Psoas muscle (tissue), 8 donors: ENCODE data around the gene FCMR. TPM values are rescaled to one million over a fixed set of nuclear protein-coding genes. Genes with fewer than 3 reads are reported as not detected.

ENCODE experiments used
- ATAC-seq, 4 donors: fragments of 200-7000 bp; cut with Tn5 transposase; one replicate each; pipeline ENCODE4 v1.9.1; 2020; ENCODE audit warnings: moderate library complexity in 3 of 4, mild to moderate bottlenecking in 2 of 4
- DNase-seq, 2 donors: peaks; one replicate each; pipeline ENCODE4 v3.0.0-alpha.2; 2020
- H3K27ac ChIP-seq: fragments of 200-600 bp; one replicate; pipeline ENCODE4 v1.8.0; 2022
- H3K27me3 ChIP-seq, 3 donors: fragments of 200-600 bp in 1 of 3; one replicate each; pipeline versions ENCODE4 v1.6.1 to v1.8.0; 2013 to 2022; ENCODE audit warnings: low read length in 2 of 3, mild to moderate bottlenecking in 2 of 3, moderate library complexity in 1 of 3; ENCODE audit not compliant: insufficient read depth in 3 of 3
- H3K36me3 ChIP-seq, 2 donors: fragments of 200-600 bp in 1 of 2; one replicate each; pipeline versions ENCODE4 v1.6.1 to v1.8.0; 2013 to 2022; ENCODE audit warnings: low read depth in 1 of 2, mild to moderate bottlenecking in 1 of 2, moderate library complexity in 1 of 2; ENCODE audit not compliant: insufficient read depth in 1 of 2
- H3K4me1 ChIP-seq: fragments of 200-600 bp; one replicate; pipeline ENCODE4 v1.8.0; 2022
- H3K4me3 ChIP-seq: fragments of 200-600 bp; one replicate; pipeline ENCODE4 v1.8.0; 2022; ENCODE audit warnings: mild to moderate bottlenecking
- H3K9me3 ChIP-seq: fragments of 200-600 bp; one replicate; pipeline ENCODE4 v1.8.0; 2022
- CTCF ChIP-seq: fragments of 200-600 bp; IDR thresholded peaks from one replicate; pipeline ENCODE4 v1.8.0; 2022; ENCODE audit warnings: antibody characterized with exemption
- WGBS, 3 donors: extraction: QIAGEN DNeasy Blood & Tissue Kit; methylation state at CpG; one replicate each; pipeline versions ENCODE4 v1.1.6 to v1.1.7; 2013; 5-methylcytosine and 5-hydroxymethylcytosine counted together
- intact Hi-C, 2 donors: fragments of 100-400 bp; cut with DNase I; formaldehyde crosslinking; loops; one replicate each; pipeline versions ENCODE4 v1.11.0 to v1.14.2; 2022
- polyA plus RNA-seq, 3 donors: library from polyadenylated mRNA; stranded (reverse); fragments of 200-250 nt; gene quantifications; one replicate each; pipeline ENCODE4 v1.2.3, GENCODE V29; 2013
- total RNA-seq, 4 donors: library from RNA; stranded (reverse); fragmentation: NEBNext Ultra II Directional in 2 of 4; extraction: Animal tissue kit (Norgen Biotek cat#: 25700) in 2 of 4; gene quantifications; one replicate each; pipeline versions ENCODE4 v1.2.1 to v1.2.4, GENCODE V29; 2021 to 2023
- donor health status: healthy with polysubstance abuse.
- donor health status: DM: no; HTN: no; CAD: no; lungs with moderate emphysema.
- donor health status: Bipolar disorder and iron deficiency.
- donor health status: healthy.
- donor health status: DM: yes; HTN: yes; CAD: no.
- donor health status: DM: no; HTN: no; CAD: no.
- donor health status: DM: no; HTN: no; CAD: no.
- donor health status: DM: yes; HTN: yes; CAD: no.

The FCMR gene
- total and polyA plus RNA-seq, 7 donors, result 1.0 to 29.5 (median 4.4) TPM

GRCh38 chr1:206875752-206876377 lies 45.9 kb downstream of the FCMR start:
- H3K4me3 ChIP-seq, result no peak overlapping the region
- no peaks in the 10 kb centered on the region for H3K27me3 ChIP-seq
- TF ChIP-seq CTCF, result no peak
- no peaks in the 10 kb centered on the region for H3K4me1 ChIP-seq
- DNase-seq (no peak), ATAC-seq (no peak)
- intact Hi-C loops, result no loop called here
- H3K9me3 ChIP-seq, result peaks cover 9% of the 10 kb centered on the region
- H3K27ac ChIP-seq, result no peak overlapping the region
- no peaks in the 10 kb centered on the region for H3K36me3 ChIP-seq
- 69 to 77% (median 71%) methylated on average over 3 of the region's 3 CpGs for WGBS, 3 donors

GRCh38 chr1:206873603-206874188 lies 48.0 kb downstream of the FCMR start:
- no peak for DNase-seq
- H3K27me3 ChIP-seq, result no peaks in the 10 kb centered on the region
- no peak overlapping the region for H3K4me3 ChIP-seq
- no peak for ATAC-seq
- intact Hi-C loops, result no loop called here
- TF ChIP-seq CTCF, result no peak
- WGBS, 3 donors, result 71 to 79% (median 77%) methylated on average over 3 of the region's 3 CpGs
- H3K9me3 ChIP-seq, result peaks cover 7% of the 10 kb centered on the region
- no peak overlapping the region for H3K27ac ChIP-seq
- no peaks in the 10 kb centered on the region for H3K36me3 ChIP-seq
- H3K4me1 ChIP-seq, result no peaks in the 10 kb centered on the region

- ATAC-seq (peak; percentile 67 to 92 (median 79)), DNase-seq (no peak)
- H3K36me3 ChIP-seq, result no peaks in the 10 kb centered on the region
- WGBS, 3 donors, result 81 to 86% (median 84%) methylated on average over 3 of the region's 3 CpGs
- no peak overlapping the region for H3K27ac ChIP-seq
- TF ChIP-seq CTCF, result no peak
- intact Hi-C loops, result no loop called here
- no peaks in the 10 kb centered on the region for H3K9me3 ChIP-seq
- H3K27me3 ChIP-seq, result no peaks in the 10 kb centered on the region
- no peaks in the 10 kb centered on the region for H3K4me1 ChIP-seq
- no peak overlapping the region for H3K4me3 ChIP-seq
Observed at GRCh38 chr1:206872139-206872538, 49.6 kb downstream of the FCMR start.

GRCh38 chr1:206868264-206868663 lies 53.5 kb downstream of the FCMR start:
- WGBS, 3 donors, result 31 to 47% (median 45%) methylated on average over 1 of the region's 1 CpG
- no peaks in the 10 kb centered on the region for H3K36me3 ChIP-seq
- no peak for TF ChIP-seq CTCF
- H3K4me1 ChIP-seq, result peaks cover 6% of the 10 kb centered on the region
- ATAC-seq (no peak), DNase-seq (no peak)
- no peaks in the 10 kb centered on the region for H3K27me3 ChIP-seq
- no peak overlapping the region for H3K27ac ChIP-seq
- H3K9me3 ChIP-seq, result no peaks in the 10 kb centered on the region
- no peak overlapping the region for H3K4me3 ChIP-seq
- intact Hi-C loops, result loop anchor here in 1 of 2 donors (5.0 kb wide), 1 partner anchor 39 kb away; no protein-coding TSS in a partner anchor

- no peaks in the 10 kb centered on the region for H3K9me3 ChIP-seq
- H3K4me3 ChIP-seq, result no peak overlapping the region
- ATAC-seq, result no peak
- no peak overlapping the region for H3K27ac ChIP-seq
- DNase-seq, result no peak
- TF ChIP-seq CTCF, result no peak
- no peaks in the 10 kb centered on the region for H3K36me3 ChIP-seq
- no peaks in the 10 kb centered on the region for H3K27me3 ChIP-seq
- intact Hi-C loops, result loop anchor here in 1 of 2 donors (5.0 kb wide), 1 partner anchor 40 kb away; no protein-coding TSS in a partner anchor
- H3K4me1 ChIP-seq, result peaks cover 6% of the 10 kb centered on the region
Observed at GRCh38 chr1:206867716-206868115, 54.0 kb downstream of the FCMR start.
